AG04449 (cell line): ENCODE data around the gene FOXRED1.
"Not testable (repeated sequence)": the region's sequence is repeated elsewhere in the genome, so short reads cannot be mapped to it uniquely, and the experiment has no call there.

Experiments
- CTCF ChIA-PET: fragments of 350-600 bp; formaldehyde crosslinking; extraction: SDS; loops from one replicate; lab custom pipeline; 2021; ENCODE audit warnings: antibody characterized with exemption; lab: Yijun Ruan, JAX
- POLR2A ChIA-PET: fragments of 400-600, 350-600 bp; formaldehyde crosslinking; extraction: SDS; loops from one replicate; lab custom pipeline; 2020; ENCODE audit warnings: antibody characterized with exemption, inconsistent platforms; lab: Yijun Ruan, JAX
- DNase-seq: peaks from one replicate; pipeline ENCODE4 v3.0.0-alpha.2; 2010; ENCODE audit warnings: low read depth, low spot score
- H3K4me3 ChIP-seq: 2 replicates; pipeline ENCODE4 v1.5.1; 2011; ENCODE audit warnings: low read depth, mild to moderate bottlenecking, control low read depth, low read length
- TF ChIP-seq, protein P1 (sequence below): IDR thresholded peaks from one replicate; pipeline ENCODE4 v1.5.1; 2011; ENCODE audit warnings: mild to moderate bottlenecking, moderate library complexity, low read length, control low read depth, inconsistent platforms; ENCODE audit not compliant: insufficient read depth; ENCODE audit errors: missing control alignments

Gene FOXRED1

DNA sequence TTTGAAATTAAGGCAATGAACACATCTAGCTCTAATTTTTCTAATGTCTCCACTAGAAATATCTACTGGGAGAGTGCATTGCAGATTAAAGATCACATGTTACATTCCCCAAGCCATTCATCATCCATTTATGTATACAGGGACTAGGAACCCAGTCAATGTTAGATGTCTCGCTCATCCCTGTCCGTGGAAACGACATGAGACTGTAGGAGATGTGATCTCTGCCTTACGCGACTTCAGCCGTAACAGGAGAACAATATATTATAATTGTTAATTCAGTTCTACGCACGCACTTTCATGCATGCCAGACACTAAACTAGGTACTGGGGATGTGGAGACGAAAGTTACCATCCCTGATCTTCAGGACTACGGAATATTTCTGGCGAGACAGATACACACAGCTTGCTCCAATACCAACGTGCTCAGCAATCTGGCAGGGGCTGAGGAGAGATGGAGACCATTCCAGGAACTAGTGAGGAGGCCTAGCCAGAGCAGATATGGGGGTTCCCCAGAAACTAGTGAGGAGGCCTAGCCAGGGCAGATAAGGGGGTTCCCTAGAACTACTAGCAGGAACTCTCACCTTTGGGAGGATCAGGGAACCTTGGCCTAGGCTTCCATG, 35.6 kb downstream of the FOXRED1 start:
- no peak for DNase-seq
- TF ChIP-seq, protein P1, sequence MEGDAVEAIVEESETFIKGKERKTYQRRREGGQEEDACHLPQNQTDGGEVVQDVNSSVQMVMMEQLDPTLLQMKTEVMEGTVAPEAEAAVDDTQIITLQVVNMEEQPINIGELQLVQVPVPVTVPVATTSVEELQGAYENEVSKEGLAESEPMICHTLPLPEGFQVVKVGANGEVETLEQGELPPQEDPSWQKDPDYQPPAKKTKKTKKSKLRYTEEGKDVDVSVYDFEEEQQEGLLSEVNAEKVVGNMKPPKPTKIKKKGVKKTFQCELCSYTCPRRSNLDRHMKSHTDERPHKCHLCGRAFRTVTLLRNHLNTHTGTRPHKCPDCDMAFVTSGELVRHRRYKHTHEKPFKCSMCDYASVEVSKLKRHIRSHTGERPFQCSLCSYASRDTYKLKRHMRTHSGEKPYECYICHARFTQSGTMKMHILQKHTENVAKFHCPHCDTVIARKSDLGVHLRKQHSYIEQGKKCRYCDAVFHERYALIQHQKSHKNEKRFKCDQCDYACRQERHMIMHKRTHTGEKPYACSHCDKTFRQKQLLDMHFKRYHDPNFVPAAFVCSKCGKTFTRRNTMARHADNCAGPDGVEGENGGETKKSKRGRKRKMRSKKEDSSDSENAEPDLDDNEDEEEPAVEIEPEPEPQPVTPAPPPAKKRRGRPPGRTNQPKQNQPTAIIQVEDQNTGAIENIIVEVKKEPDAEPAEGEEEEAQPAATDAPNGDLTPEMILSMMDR, result no peak
- ChIA-PET CTCF (interaction anchor here (1.0 to 10.0 kb wide), 6 partner anchors 10 to 179 kb away, joined by 3 to 260 read pairs (median 3); no protein-coding TSS in a partner anchor), POLR2A (interaction anchor here (1.0 kb wide), 4 partner anchors 12 to 127 kb away, joined by 3 to 10 read pairs (median 4); no protein-coding TSS in a partner anchor)
- H3K4me3 ChIP-seq, result peak overlapping the region; percentile 91

DNA sequence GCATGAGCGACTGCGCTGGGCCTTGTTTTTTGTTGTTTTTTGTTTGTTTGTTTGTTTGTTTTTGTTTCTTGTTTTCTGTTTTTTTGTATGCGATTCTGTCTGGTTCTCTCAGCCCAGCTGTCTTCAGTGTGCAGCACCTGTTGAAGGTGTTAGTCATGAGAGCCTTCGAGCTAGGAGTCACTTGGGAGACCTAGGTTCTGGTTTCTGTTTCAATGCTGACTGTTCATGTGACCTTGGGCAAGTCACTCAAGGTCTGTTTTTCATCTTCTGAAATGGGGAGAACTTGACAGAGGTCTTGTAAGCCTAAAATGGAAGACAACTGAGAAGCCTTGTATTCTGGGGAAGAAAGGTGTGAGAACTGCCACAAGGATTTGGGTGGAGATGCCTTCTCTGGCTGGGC, 36.7 kb downstream of the FOXRED1 start:
- CTCF ChIA-PET, result interaction anchor here (1.1 to 10.0 kb wide), 6 partner anchors 9 to 302 kb away, joined by 3 to 260 read pairs (median 4); no protein-coding TSS in a partner anchor
- no peak overlapping the region for H3K4me3 ChIP-seq
- no peak for DNase-seq
- TF ChIP-seq, protein P1, result no peak
- POLR2A ChIA-PET, result no interaction called here

DNA sequence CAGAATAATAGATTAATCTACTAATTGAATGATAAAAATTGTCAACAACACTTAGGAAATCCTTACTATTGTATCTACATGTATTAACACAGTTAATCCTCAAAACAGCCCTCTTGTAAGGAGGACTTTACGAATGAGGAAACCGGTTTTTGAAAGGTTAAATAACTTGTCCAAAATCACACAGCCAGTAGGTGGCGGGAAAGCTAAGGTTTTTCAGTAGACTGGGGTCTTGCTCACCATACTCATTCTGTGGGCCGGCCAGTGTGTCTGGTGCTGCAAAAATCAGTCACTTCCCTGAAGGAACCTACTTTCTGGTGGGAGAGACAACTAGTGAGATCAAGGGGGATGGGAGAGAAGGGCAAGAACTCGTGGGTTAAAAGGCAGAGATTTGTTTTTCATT, 38.8 kb downstream of the FOXRED1 start:
- no peak overlapping the region for H3K4me3 ChIP-seq
- TF ChIP-seq, protein P1, result peak; percentile 54
- no peak for DNase-seq
- ChIA-PET CTCF (interaction anchor here (0.7 to 10.0 kb wide), 14 partner anchors 8 to 176 kb away, joined by 3 to 260 read pairs (median 4); partner anchors contain the start of gene ST3GAL4), POLR2A (no interaction called here)

DNA sequence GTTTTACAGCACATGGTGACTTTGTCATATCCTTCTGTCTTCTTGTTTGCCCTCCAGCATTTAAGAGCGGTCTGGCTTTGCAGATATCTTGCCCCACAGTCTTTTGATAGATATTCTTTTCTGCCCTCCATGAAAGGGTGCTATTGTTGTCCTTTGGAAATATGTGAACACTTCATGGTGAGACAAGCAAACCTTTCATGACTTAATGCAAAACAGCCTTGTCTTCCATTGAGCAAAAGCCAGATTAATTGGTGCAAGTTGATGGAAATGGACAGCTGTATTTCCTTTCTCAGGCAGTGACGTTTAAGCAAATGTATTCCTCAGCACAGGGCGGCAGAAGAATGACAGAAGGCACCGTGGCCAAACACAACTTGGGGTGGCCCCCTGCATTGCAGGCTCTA, 39.3 kb downstream of the FOXRED1 start:
- ChIA-PET POLR2A (no interaction called here), CTCF (interaction anchor here (0.9 to 10.0 kb wide), 14 partner anchors 8 to 175 kb away, joined by 3 to 260 read pairs (median 4); partner anchors contain the start of gene ST3GAL4)
- TF ChIP-seq, protein P1, result no peak
- no peak for DNase-seq
- no peak overlapping the region for H3K4me3 ChIP-seq

DNA sequence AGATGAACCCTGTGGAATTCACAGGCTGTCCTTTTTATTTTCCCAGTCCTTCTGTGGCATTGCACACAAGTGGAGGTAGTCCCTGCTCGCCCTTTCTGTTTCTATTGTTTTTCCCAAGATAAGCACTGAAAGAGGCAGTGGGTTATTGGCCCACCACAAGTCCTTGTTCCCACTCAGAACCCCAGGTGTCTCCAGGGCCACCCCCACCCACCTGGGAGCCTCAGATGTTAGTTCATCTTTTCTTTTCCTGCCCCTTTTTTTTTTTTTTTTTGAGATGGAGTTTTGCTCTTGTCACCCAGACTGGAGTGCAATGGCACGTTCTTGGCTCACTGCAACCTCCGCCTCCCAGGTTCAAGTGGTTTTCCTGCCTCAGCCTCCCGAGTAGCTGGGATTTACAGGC, 39.8 kb downstream of the FOXRED1 start:
- POLR2A ChIA-PET, DNase-seq, H3K4me3 ChIP-seq: not testable (repeated sequence)
- CTCF ChIA-PET, result interaction anchor here (1.3 to 10.0 kb wide), 9 partner anchors 10 to 175 kb away, joined by 3 to 260 read pairs (median 30); no protein-coding TSS in a partner anchor

DNA sequence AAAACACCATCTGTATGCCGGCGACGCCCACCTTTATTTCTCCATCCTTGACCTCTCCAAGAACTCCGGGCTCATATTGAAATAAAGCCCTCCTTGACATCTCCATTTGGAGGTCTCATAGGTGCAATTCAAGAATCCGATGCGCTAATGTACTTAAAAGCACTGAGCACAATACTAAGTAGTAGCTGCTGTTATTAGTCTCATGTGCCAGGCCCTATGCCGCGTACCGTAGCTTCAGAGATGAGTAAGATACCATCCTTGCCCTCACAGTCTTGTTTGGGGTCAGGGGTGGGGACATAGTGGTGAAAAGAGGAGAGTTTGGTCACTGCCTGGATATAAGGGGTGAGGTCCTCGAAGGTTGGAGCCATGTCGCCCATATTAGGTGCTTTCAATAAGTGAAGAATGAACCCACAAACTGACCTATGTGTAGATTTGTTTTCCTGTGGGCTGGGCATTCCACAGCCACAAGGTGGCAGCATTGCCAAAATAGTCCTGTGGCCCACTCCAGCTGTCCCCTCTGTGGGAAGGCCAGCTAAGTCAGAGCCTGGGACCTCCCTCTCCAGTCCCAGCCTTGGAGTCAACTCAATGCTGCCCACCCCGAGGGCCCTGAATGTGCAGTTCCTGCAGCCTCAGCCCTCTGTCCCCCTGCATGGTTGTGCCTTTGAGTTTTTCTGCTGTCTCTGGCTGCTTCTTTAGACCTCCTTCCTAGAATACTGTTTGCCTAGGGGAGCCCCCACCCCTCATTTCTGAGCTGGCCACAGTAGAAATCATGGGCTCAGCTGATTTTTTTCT, 41.4 kb downstream of the FOXRED1 start:
- no peak for DNase-seq
- CTCF ChIA-PET, result interaction anchor here (0.6 to 10.0 kb wide), 60 partner anchors 8 to 1035 kb away, joined by 3 to 260 read pairs (median 4); partner anchors contain the start of gene ST3GAL4
- POLR2A ChIA-PET, result interaction anchor here (0.7 to 0.9 kb wide), 3 partner anchors 8 to 170 kb away, joined by 3 to 4 read pairs (median 3); no protein-coding TSS in a partner anchor
- H3K4me3 ChIP-seq, result no peak overlapping the region
- TF ChIP-seq, protein P1, result peak; percentile 78
